ENCODE measurements around the gene CNTN1.

Gene CNTN1

DNA sequence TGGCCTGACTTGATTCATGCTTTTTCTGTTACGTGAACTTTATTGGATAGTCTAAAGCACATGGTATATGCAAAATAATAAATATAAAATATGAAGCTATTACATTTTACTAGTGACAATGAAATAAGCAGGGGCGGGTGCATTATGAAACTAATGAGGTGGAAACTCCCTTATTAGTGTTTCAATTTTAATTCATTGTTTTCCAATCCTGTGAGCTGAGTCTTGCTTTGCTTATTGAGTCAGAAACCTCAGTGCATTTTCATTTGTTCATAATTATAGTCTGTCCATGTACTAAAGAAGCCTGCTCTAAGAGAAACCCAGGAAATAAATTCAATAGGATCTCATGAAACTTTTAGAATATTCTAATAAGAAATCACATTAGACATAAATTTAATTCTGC, 78.5 kb downstream of the CNTN1 start:
- no peak for DNase-seq (ENCODE audit: low spot score)

DNA sequence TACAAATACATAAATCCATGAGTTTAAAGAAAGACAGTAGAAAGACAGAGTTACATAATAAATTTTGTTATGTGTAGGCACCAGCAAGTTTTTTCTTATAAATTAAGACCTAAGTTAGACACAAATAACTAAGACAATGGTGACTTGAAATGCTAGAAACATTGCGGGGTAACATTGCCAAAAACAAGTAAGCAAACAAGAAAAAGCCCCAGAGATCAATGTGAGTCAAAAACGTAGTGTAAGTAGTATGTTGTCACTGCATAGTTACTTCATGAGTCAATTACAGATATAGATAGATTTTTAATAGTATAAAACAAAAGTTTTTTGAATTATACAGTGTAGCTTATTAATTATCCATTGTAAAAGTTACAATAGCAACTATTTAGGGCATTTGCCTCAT, 83.4 kb downstream of the CNTN1 start:
- no peak for DNase-seq (ENCODE audit: low spot score)

GRCh38 chr12:40784102-40784501, 91.9 kb downstream of the CNTN1 start:
- no peak for DNase-seq (ENCODE audit: low spot score)

DNA sequence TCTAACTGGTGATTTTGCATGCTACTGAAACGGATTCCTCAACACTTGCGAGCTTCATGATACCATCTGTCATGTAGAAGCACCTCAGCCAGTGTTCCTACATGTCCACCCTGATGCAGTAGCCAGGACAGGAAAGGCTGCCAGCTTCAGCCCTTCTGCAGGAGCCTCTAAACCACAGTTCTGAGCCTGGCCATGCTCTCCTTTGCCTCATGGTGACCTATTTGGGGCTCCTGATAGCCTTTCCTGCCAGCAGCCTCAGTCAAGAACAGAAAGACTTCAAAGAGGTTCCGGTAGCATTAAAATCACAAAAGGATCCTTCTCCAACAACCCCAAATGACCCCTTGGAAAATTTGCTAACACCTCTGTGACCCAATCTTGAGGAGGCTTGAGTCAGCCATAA, 96.0 kb downstream of the CNTN1 start:
- DNase-seq (ENCODE audit: low spot score), result no peak

GRCh38 chr12:40792792-40793386, 100.7 kb downstream of the CNTN1 start:
- DNase-seq (ENCODE audit: low spot score), result no peak

DNA sequence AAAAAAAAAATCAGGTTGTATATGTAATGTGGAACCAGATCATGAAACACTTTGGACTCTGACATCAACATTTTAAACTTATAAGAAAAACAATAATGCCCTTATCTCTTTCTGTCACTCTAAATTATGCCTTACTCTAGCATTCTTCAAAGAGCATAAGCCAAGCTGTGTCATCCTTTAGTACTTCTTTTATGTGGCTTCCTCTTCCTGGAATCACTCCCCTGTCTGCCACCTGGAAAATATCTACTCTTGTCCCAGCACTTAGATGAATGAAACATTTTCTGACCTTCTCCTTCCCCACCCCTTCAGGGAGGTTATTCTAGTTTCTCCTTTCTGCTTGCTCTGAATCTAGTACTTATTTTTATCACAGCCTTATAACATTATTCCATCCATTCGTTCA, 101.2 kb downstream of the CNTN1 start:
- no peak for DNase-seq (ENCODE audit: low spot score)

GRCh38 chr12:40794087-40794486, 101.8 kb downstream of the CNTN1 start:
- no peak for DNase-seq (ENCODE audit: low spot score)

GRCh38 chr12:40801082-40801481, 108.8 kb downstream of the CNTN1 start:
- no peak for DNase-seq (ENCODE audit: low spot score)

DNA sequence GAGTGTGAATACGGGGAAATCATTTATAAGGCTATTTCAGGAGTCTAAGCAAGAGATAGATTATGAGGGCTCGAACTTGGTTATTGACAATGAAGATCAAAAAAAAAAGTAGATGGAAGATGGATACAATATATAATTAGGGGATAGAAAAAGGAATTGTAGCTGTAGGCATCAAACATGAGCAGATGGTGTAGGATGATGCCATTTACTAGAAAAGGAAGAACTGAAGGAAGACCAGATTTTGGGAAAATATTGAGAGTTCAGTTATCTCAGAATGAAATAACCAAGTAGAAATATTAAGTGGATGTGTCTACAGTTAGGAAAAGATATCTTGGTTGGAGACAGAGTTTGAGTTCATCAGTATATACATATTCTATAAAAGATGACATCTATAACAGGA, 109.6 kb downstream of the CNTN1 start:
- no peak for DNase-seq (ENCODE audit: low spot score)

DNA sequence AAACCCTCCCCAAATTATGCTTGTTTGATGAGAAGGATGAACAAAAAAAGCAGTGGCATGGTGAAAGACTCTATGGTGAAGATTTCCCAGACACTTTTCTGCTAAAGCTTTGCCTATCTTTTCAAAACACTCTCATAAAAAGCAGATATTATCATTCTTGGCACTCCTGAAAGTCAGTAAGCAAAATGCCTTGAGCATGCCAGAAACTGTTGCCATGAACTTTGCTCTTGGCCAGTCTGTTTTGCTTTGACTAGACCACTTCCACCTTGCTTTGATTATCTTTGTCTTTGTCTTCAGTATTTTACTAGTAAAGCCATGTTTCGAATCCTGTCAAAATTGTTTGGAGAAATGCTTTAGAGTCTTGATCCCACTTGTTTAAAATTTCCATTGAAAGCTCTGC, 110.4 kb downstream of the CNTN1 start:
- no peak for DNase-seq (ENCODE audit: low spot score)

- DNase-seq (ENCODE audit: low spot score), result no peak
Measured at GRCh38 chr12:40819436-40820108, 127.3 kb downstream of the CNTN1 start.

DNA sequence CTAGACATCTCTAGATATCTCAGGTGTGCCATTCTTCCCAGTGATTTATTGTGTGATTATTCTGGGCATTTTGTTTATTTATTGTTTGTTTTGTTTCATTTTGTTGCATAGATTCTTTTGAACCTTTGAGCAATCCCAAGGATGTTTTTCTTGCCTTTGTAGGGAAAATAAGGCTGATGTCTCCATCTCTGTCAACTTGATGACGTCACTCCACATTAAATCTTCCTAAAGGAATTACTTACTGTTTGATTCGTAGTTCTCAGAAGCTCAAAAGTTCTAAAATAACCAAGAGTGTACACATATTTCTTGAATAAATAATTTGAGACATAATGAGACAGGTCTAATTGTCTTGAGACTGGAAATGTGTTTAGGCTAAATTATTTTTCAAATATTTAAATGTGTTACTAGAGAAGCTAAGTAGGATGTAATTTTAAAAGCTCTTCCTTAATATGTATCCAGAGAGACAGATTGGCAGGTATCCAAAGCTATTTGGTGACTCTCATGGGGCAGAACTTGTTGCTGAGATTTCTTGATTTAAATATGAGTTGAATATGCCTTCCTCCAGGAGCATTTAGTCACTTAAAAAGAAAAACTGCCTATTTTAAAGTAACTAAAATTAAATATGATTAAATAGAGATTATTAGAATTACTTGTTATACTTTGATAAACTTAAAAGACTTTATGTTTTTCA, 128.7 kb downstream of the CNTN1 start:
- DNase-seq (ENCODE audit: low spot score), result no peak

GRCh38 chr12:40825156-40825555, 132.9 kb downstream of the CNTN1 start:
- DNase-seq (ENCODE audit: low spot score), result no peak

- no peak for DNase-seq (ENCODE audit: low spot score)
Measured at GRCh38 chr12:40827683-40828592, 135.7 kb downstream of the CNTN1 start.

DNA sequence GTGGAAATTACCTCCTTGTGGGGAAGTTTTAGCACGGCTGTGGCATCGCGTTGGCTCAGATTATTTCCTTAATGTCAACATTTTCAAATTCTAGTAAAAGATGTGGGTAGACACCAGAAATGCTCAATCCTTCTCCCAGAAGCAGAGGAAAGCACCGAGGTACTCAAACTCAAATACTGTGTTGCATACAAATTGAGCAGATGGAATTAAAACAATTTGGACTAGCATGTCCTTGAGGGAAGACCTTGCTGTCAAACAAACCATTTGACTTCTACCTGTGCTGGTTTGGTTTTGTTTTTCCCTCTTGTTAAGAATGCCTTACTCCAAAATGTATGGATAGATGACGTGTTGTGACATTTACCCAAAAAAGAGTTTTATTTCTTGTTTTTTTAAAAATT, 136.4 kb downstream of the CNTN1 start:
- DNase-seq (ENCODE audit: low spot score), result no peak

DNA sequence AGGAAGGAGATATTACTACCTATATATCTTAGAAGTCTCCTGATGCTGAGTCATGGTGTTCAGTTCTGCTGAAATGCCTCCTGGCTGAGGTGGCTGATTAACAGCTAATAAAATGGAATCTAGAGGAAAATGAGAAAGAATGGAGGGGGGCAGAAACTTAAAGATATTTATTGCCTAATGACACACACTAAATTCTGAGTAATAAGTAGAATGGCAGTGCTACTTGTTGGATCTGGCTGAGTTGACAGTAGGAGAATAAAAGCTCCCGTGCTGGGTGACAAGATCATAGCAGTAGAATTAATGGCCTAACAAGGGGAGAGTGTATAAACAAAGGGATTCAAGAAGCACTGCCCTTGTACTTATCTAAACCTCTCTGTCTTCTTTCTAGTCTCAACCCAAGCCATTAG, 137.5 kb downstream of the CNTN1 start:
- DNase-seq (ENCODE audit: low spot score), result no peak

DNA sequence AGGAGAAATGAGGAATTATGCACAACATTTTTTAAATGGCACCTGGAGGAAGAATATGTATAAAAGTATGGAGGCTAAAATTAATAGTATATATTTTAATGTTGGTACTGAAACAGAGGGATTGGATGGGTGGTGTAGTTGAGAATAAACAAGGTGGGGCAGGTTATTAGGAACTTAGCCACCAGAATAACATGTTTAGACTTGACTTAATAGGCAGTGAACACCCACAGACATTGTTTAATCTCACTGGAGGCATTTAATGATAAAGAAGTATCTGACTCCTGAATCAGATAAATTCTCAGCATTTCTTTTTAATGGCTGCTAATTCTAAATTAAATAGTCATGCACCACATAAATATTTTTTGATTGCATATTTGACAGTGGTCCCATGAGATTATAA, 139.7 kb downstream of the CNTN1 start:
- DNase-seq (ENCODE audit: low spot score), result no peak

DNA sequence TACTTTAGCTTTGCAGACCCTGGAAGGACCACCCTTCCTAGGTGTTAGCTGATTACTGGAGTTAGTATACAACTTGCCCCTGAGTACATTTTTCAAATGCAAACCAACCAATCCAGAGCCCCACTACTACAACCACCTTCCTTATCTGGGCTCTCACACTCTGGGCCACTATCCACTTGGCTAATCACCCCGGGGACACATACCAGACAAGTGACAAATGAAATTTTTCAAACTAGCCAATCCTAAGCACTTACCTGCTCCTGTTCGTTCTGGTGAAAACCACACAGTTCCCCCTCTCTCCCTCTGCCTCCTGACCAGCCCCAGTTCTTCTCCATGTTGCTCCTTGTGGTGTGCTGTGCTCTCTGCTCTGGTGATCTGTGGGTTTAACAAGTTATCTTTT, 140.4 kb downstream of the CNTN1 start:
- DNase-seq (ENCODE audit: low spot score), result no peak

GRCh38 chr12:40833818-40834217, 141.6 kb downstream of the CNTN1 start:
- DNase-seq (ENCODE audit: low spot score), result no peak

GRCh38 chr12:40834321-40834720, 142.1 kb downstream of the CNTN1 start:
- DNase-seq (ENCODE audit: low spot score), result no peak

- DNase-seq (ENCODE audit: low spot score), result no peak
Measured at GRCh38 chr12:40837891-40838429, 145.7 kb downstream of the CNTN1 start.

- no peak for DNase-seq (ENCODE audit: low spot score)
Measured at GRCh38 chr12:40843495-40843894, 151.3 kb downstream of the CNTN1 start.
